ENCODE results near the gene TRPM3. TPM values are rescaled to one million over a fixed set of nuclear protein-coding genes. Genes with fewer than 3 reads are reported as not detected.

TRPM3 gene
- total RNA-seq, 1 donor from 2014 or later = not detected

- no peak for DNase-seq (ENCODE audit: extremely low read depth, low read depth, low spot score)
Observed at GRCh38 chr9:70625078-70625477, 496.3 kb downstream of the TRPM3 start.

GRCh38 chr9:70618784-70619183 lies 502.6 kb downstream of the TRPM3 start:
- DNase-seq (ENCODE audit: extremely low read depth, low read depth, low spot score) = no peak

GRCh38 chr9:70617033-70617828 lies 504.2 kb downstream of the TRPM3 start:
- no peak for DNase-seq (ENCODE audit: extremely low read depth, low read depth, low spot score)

GRCh38 chr9:70616228-70616990 lies 505.0 kb downstream of the TRPM3 start:
- DNase-seq (ENCODE audit: extremely low read depth, low read depth, low spot score) = no peak

GRCh38 chr9:70615464-70616138 lies 505.8 kb downstream of the TRPM3 start:
- DNase-seq (ENCODE audit: extremely low read depth, low read depth, low spot score) = no peak

- no peak for DNase-seq (ENCODE audit: extremely low read depth, low read depth, low spot score)
Observed at GRCh38 chr9:70614786-70615463, 506.5 kb downstream of the TRPM3 start.

GRCh38 chr9:70613024-70613768 lies 508.2 kb downstream of the TRPM3 start:
- no peak for DNase-seq (ENCODE audit: extremely low read depth, low read depth, low spot score)

GRCh38 chr9:70610287-70610644 lies 511.2 kb downstream of the TRPM3 start:
- DNase-seq (ENCODE audit: extremely low read depth, low read depth, low spot score) = no peak

GRCh38 chr9:70609542-70610286 lies 511.7 kb downstream of the TRPM3 start:
- no peak for DNase-seq (ENCODE audit: extremely low read depth, low read depth, low spot score)

- no peak for DNase-seq (ENCODE audit: extremely low read depth, low read depth, low spot score)
Observed at GRCh38 chr9:70609011-70609410, 512.4 kb downstream of the TRPM3 start.

GRCh38 chr9:70607926-70608325 lies 513.5 kb downstream of the TRPM3 start:
- no peak for DNase-seq (ENCODE audit: extremely low read depth, low read depth, low spot score)

- DNase-seq (ENCODE audit: extremely low read depth, low read depth, low spot score) = no peak
Observed at GRCh38 chr9:70607329-70607728, 514.1 kb downstream of the TRPM3 start.

- DNase-seq (ENCODE audit: extremely low read depth, low read depth, low spot score) = no peak
Observed at GRCh38 chr9:70603020-70603411, 518.4 kb downstream of the TRPM3 start.

- no peak for DNase-seq (ENCODE audit: extremely low read depth, low read depth, low spot score)
Observed at GRCh38 chr9:70602321-70603019, 519.0 kb downstream of the TRPM3 start.

GRCh38 chr9:70601000-70601951 lies 520.1 kb downstream of the TRPM3 start:
- DNase-seq (ENCODE audit: extremely low read depth, low read depth, low spot score) = no peak

GRCh38 chr9:70600506-70600905 lies 520.9 kb downstream of the TRPM3 start:
- no peak for DNase-seq (ENCODE audit: extremely low read depth, low read depth, low spot score)

- DNase-seq (ENCODE audit: extremely low read depth, low read depth, low spot score) = no peak
Observed at GRCh38 chr9:70597886-70598285, 523.5 kb downstream of the TRPM3 start.

- DNase-seq (ENCODE audit: extremely low read depth, low read depth, low spot score) = no peak
Observed at GRCh38 chr9:70595211-70595610, 526.2 kb downstream of the TRPM3 start.

All from glomerular endothelial cell (primary cell).